ENCODE data around the gene DLAT.

DNA sequence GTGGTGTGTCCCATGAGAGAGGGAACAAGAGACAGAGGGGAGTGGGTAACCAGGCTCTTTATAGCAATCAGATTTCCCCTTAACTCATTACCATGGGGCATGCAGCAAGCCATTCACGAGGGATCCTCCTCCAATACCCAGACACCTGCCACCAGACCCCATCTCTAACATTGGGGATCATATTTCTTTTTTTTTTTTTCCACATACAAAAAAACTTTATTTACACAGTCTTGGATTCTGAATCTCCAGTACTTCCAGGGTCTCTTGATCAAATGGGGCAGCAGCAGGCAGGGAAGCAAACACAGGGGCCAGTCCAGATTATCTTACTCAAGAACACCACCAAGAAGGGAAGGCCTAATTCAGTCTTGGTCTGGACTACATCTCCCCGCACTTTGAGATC lies 4.3 kb downstream of the DLAT start:
- TF ChIP-seq, protein P1, sequence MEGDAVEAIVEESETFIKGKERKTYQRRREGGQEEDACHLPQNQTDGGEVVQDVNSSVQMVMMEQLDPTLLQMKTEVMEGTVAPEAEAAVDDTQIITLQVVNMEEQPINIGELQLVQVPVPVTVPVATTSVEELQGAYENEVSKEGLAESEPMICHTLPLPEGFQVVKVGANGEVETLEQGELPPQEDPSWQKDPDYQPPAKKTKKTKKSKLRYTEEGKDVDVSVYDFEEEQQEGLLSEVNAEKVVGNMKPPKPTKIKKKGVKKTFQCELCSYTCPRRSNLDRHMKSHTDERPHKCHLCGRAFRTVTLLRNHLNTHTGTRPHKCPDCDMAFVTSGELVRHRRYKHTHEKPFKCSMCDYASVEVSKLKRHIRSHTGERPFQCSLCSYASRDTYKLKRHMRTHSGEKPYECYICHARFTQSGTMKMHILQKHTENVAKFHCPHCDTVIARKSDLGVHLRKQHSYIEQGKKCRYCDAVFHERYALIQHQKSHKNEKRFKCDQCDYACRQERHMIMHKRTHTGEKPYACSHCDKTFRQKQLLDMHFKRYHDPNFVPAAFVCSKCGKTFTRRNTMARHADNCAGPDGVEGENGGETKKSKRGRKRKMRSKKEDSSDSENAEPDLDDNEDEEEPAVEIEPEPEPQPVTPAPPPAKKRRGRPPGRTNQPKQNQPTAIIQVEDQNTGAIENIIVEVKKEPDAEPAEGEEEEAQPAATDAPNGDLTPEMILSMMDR (IDR thresholded peaks at IDR 0.05), result no peak
- TF ChIP-seq POLR2A (IDR thresholded peaks at IDR 0.05), result no peak

All from lower leg skin (tissue), 3 donors.